Keratinocyte (primary cell): Measurements from ENCODE around the gene TMEM53.

Experiments used
- EZH2 ChIP-seq: IDR thresholded peaks from one replicate; pipeline ENCODE4 v1.6.1; 2012; ENCODE audit warnings: inconsistent platforms, mild to moderate bottlenecking, low read length, moderate library complexity
- TF ChIP-seq, protein P1 (sequence below), 3 experiments: IDR thresholded peaks in 1 of 3; conservative IDR thresholded peaks in 1 of 3; optimal IDR thresholded peaks in 1 of 3; 2 replicates in 2 of 3; 3 replicates in 1 of 3; pipeline versions ENCODE3 to v1.5.1; 2011; ENCODE audit warnings: low read length in 3 of 3, mild to moderate bottlenecking in 3 of 3, moderate library complexity in 2 of 3, control low read depth in 1 of 3, inconsistent platforms in 1 of 3; ENCODE audit not compliant: insufficient read depth in 2 of 3; ENCODE audit errors: extremely low read depth in 1 of 3

DNA sequence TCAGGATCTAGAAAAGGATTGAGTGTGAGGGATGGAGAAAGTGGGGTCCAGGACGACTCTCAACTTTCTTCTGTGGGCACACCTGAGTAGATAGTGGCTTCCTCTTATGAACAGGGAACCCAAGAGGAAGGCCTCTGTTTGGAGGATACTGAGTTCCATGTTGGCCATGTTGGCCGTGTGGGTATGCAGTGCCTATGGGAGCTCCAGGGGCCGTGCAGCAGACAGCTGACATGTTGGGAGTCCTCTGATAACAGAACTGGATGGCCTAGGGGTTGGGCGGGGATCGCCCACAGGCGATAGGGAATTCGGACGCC, 43.0 kb downstream of the TMEM53 start:
- TF ChIP-seq, protein P1, sequence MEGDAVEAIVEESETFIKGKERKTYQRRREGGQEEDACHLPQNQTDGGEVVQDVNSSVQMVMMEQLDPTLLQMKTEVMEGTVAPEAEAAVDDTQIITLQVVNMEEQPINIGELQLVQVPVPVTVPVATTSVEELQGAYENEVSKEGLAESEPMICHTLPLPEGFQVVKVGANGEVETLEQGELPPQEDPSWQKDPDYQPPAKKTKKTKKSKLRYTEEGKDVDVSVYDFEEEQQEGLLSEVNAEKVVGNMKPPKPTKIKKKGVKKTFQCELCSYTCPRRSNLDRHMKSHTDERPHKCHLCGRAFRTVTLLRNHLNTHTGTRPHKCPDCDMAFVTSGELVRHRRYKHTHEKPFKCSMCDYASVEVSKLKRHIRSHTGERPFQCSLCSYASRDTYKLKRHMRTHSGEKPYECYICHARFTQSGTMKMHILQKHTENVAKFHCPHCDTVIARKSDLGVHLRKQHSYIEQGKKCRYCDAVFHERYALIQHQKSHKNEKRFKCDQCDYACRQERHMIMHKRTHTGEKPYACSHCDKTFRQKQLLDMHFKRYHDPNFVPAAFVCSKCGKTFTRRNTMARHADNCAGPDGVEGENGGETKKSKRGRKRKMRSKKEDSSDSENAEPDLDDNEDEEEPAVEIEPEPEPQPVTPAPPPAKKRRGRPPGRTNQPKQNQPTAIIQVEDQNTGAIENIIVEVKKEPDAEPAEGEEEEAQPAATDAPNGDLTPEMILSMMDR (optimal IDR thresholded peaks at IDR 0.05 in 1 of 3, IDR thresholded peaks at IDR 0.05 in 1 of 3, conservative IDR thresholded peaks at IDR 0.05 in 1 of 3; ENCODE audit: extremely low read depth in 1 of 3, insufficient read depth in 2 of 3, low read length in 3 of 3) = no peak
- no peak for TF ChIP-seq EZH2
